HepG2 (cell line): ENCODE data around the gene EVI5. TPM values are rescaled to one million over a fixed set of nuclear protein-coding genes. Genes with fewer than 3 reads are reported as not detected.
A peak's percentile ranks its signal among the peaks of the same experiment; 100 is the strongest.

Experiments
- ATAC-seq: fragments of 200-7000 bp; cut with Tn5 transposase; 3 replicates; pipeline ENCODE4 v1.9.1; 2020; ENCODE audit warnings: mild to moderate bottlenecking, moderate library complexity
- BruUV-seq: library from RNA; stranded (reverse); fragments of 400-500 nt; replicated peaks from 2 replicates; lab custom pipeline; 2021; lab: Mats Ljungman, UMichigan
- CTCF ChIA-PET: fragments of 300-600 bp; formaldehyde crosslinking; extraction: SDS; loops from one replicate; lab custom pipeline; 2021; ENCODE audit warnings: low total read pairs, inconsistent platforms, low intra/inter-chr PET ratio; lab: Yijun Ruan, JAX
- POLR2A ChIA-PET: fragments of 350-600 bp; sonication (Branson Sonifier 250); formaldehyde crosslinking; loops from one replicate; lab custom pipeline; 2020; ENCODE audit warnings: antibody characterized with exemption, inconsistent platforms; lab: Yijun Ruan, JAX
- DNase-seq: peaks from one replicate; pipeline ENCODE4 v3.0.0-alpha.2; 2015; ENCODE audit warnings: low spot score
- FAIRE-seq: peaks from 3 replicates; lab custom pipeline; 2011; peaks lifted over from hg19 to GRCh38; lab: Jason Lieb, UNC
- H2AFZ ChIP-seq: one replicate; pipeline ENCODE4 v1.6.1; 2011; ENCODE audit warnings: low read length, inconsistent platforms
- H3K27ac ChIP-seq: fragments of 300-600 bp; 3 replicates; pipeline ENCODE4 v1.8.0; 2011; ENCODE audit warnings: mixed run types, mild to moderate bottlenecking, mixed read lengths, low read length, inconsistent platforms; ENCODE audit not compliant: insufficient read depth; ENCODE audit errors: extremely low read length
- H3K27me3 ChIP-seq, 2 experiments: fragments of 200-600 bp in 1 of 2; 2 replicates in 1 of 2; 3 replicates in 1 of 2; pipeline versions ENCODE4 v1.6.0 to v1.8.0; 2011; ENCODE audit warnings: low read length in 2 of 2, mild to moderate bottlenecking in 2 of 2, moderate library complexity in 2 of 2, inconsistent platforms in 1 of 2; ENCODE audit not compliant: insufficient read depth in 2 of 2, control insufficient read depth in 1 of 2
- H3K36me3 ChIP-seq, 2 experiments: fragments of 200-600 bp in 1 of 2; replicated peaks in 1 of 2; 2 replicates in 1 of 2; 3 replicates in 1 of 2; pipeline versions ENCODE4 v1.5.1 to v1.8.0; 2011; ENCODE audit warnings: low read length in 2 of 2, inconsistent platforms in 1 of 2; ENCODE audit not compliant: insufficient read depth in 2 of 2, control insufficient read depth in 1 of 2
- H3K4me1 ChIP-seq: 2 replicates; pipeline ENCODE4 v1.5.1; 2012; ENCODE audit warnings: low read length, inconsistent platforms; ENCODE audit not compliant: insufficient read depth
- H3K4me2 ChIP-seq: 2 replicates; pipeline ENCODE4 v1.6.0; 2011; ENCODE audit warnings: low read depth, low read length, inconsistent platforms
- H3K4me3 ChIP-seq, 3 experiments: fragments of 200-600 bp in 1 of 3; sonication (generic), shearing (Covaris generic) in 1 of 3; replicated peaks in 1 of 3; 2 replicates each; pipeline ENCODE4 v1.5.1; 2011 to 2016; ENCODE audit warnings: low read length in 3 of 3, inconsistent platforms in 2 of 3, low read depth in 2 of 3, mild to moderate bottlenecking in 2 of 3, control low read depth in 1 of 3, mixed read lengths in 1 of 3; ENCODE audit not compliant: insufficient read depth in 1 of 3
- H3K79me2 ChIP-seq: one replicate; pipeline ENCODE4 v1.6.1; 2011; ENCODE audit warnings: low read length, inconsistent platforms; ENCODE audit not compliant: insufficient read depth
- H3K9ac ChIP-seq: 2 replicates; pipeline ENCODE4 v1.6.0; 2011; ENCODE audit warnings: mild to moderate bottlenecking, low read depth, low read length, inconsistent platforms; ENCODE audit not compliant: insufficient read depth
- H3K9me3 ChIP-seq: 2 replicates; pipeline ENCODE4 v1.5.1; 2012; ENCODE audit warnings: mild to moderate bottlenecking, low read length
- H4K20me1 ChIP-seq: 2 replicates; pipeline ENCODE4 v1.6.0; 2011; ENCODE audit warnings: inconsistent platforms, mild to moderate bottlenecking, low read length, moderate library complexity; ENCODE audit not compliant: insufficient read depth
- FOXM1 ChIP-seq: sonication (generic); formaldehyde crosslinking; IDR thresholded peaks from 2 replicates; pipeline ENCODE4 v1.5.0; 2020; ENCODE audit warnings: missing genetic modification reagents
- HOXA5 ChIP-seq: sonication (generic); formaldehyde crosslinking; IDR thresholded peaks from 2 replicates; pipeline ENCODE4 v1.4.0; 2020; ENCODE audit warnings: missing genetic modification reagents
- NCOA1 ChIP-seq: sonication (generic); formaldehyde crosslinking; IDR thresholded peaks from 2 replicates; pipeline ENCODE4 v1.9.0; 2021; ENCODE audit warnings: missing genetic modification reagents
- RNF2 ChIP-seq: fragments of 450-650 bp; conservative IDR thresholded peaks from 2 replicates; pipeline ENCODE4 v1.6.1; 2016; ENCODE audit warnings: low read depth
- ZSCAN20 ChIP-seq: sonication (generic); formaldehyde crosslinking; IDR thresholded peaks from 2 replicates; pipeline ENCODE4 v1.4.0; 2020; ENCODE audit warnings: missing genetic modification reagents, mild to moderate bottlenecking, borderline replicate concordance
- WGBS: methylation state at CpG from one replicate; pipeline ENCODE4 v1.1.6; 2017; ENCODE audit warnings: low lambda C conversion rate; 5-methylcytosine and 5-hydroxymethylcytosine counted together
- in situ Hi-C: cut with HindIII; loops from 2 replicates; pipeline ENCODE4 v1.10.0; 2017; ENCODE audit warnings: low pct_unique_long_range_greater_than_20kb; ENCODE audit not compliant: extremely low pct_ligation_motif_present
- intact Hi-C: fragments of 100-400 bp; cut with micrococcal nuclease; formaldehyde crosslinking; loops from one replicate; pipeline ENCODE4 v1.10.0; 2022; ENCODE audit not compliant: unreplicated experiment
- polyA plus RNA-seq, 8 experiments: library from polyadenylated mRNA; depleted of rRNA in 3 of 8; stranded (reverse) in 7 of 8; unstranded in 1 of 8; fragments of >200 nt; fragmentation: Illumina TruSeq in 4 of 8; extraction: Trizol in 4 of 8; gene quantifications; 2 replicates each; pipeline versions ENCODE4 v1.2.1 to v1.2.3, GENCODE V29; 2011 to 2016; ENCODE audit warnings: low read depth in 4 of 8, missing spikeins in 1 of 8, mixed read lengths in 1 of 8; ENCODE audit not compliant: insufficient read depth in 1 of 8
- total RNA-seq, 5 experiments: library from RNA; depleted of rRNA; stranded (reverse); fragments of >200 nt; fragmentation: Illumina TruSeq; extraction: Trizol; gene quantifications; 2 replicates each; pipeline ENCODE4 v1.2.3, GENCODE V29; 2016; ENCODE audit warnings: low read depth in 1 of 5
- TF ChIP-seq, protein P1 (sequence below): sonication (generic); formaldehyde crosslinking; IDR thresholded peaks from one replicate; pipeline ENCODE4 v1.5.1; 2020; ENCODE audit warnings: mild to moderate bottlenecking, missing genetic modification reagents; ENCODE audit errors: not compliant biosample characterization
- TF ChIP-seq, protein P2 (sequence below), 2 experiments: sonication (generic) in 1 of 2; formaldehyde crosslinking in 1 of 2; IDR thresholded peaks; 2 replicates each; pipeline versions ENCODE4 v1.6.1 to v1.9.0; 2014 to 2022; ENCODE audit warnings: antibody characterized with exemption in 1 of 2, borderline replicate concordance in 1 of 2, inconsistent platforms in 1 of 2, low read depth in 1 of 2, missing genetic modification reagents in 1 of 2

The EVI5 gene
- total and polyA plus RNA-seq, 2 of the 13 experiments (the other 11 are each of a cell fraction or from before 2014, with no cell fraction given), result 4.0 to 12.6 TPM

DNA sequence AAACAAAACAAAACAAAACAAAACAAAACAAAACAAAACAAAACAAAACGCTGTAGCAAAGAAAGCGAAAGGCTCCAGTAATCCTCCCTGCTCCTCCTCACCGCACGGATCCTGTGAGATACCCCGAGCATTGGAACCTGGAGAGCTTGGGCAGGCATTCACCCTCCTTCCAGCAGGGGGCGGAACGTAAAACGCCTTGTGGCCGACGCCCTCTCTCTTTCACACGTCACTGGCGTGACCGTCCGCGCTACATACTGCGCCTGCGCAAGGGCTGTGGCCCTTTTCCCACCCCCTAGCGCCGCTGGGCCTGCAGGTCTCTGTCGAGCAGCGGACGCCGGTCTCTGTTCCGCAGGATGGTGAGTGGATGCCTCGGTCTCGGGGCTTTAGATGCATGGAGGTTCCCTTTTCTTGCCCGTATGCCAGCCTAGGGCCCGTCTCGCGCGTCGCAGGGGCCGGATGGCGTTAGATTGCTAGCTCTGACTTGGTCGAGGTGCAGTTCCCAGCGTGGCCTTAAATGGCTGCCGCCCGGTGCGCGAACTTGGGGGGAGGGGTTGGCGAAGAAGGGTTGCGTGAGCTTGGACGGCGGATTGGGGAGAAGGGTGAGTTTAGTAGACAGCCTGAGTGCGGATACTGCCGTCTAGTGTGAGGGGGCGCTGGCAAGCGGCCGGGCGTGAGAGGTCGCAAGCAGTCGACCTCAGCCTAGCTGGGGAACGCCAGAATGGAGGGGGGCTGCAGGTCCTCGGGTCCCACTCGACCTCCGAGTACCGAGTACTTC is 47.0 kb upstream of the EVI5 start, which contains the start of gene RPL5:
RPL5 (plus strand) TSS at position 279 of the 775 bp plus-strand sequence; CDS start at position 354, 75 bp downstream.
- BruUV-seq, result no TSS peak
- FAIRE-seq (peak; percentile 80), ATAC-seq (peak; percentile 94), DNase-seq (peak; percentile 94)
- H3K9me3 ChIP-seq, result no peaks in the 10 kb centered on the region
- peak within 1 kb of the TSS; percentile 87 for H3K27ac ChIP-seq
- H3K27me3 ChIP-seq, result no peaks in the 10 kb centered on the region; a peak in 1 of 5 replicates
- intact Hi-C loops, result loop anchor here (1.0 to 5.0 kb wide), 2 partner anchors 9 to 85 kb away; no protein-coding TSS in a partner anchor
- peaks cover 49% of the 10 kb centered on the region for H4K20me1 ChIP-seq
- peaks cover 5 to 37% of the 10 kb centered on the region in 2 experiments for H3K36me3 ChIP-seq
- H3K4me2 ChIP-seq, result peak within 1 kb of the TSS; percentile 89
- CTCF ChIA-PET, result no interaction called here
- POLR2A ChIA-PET, result interaction anchor here (0.6 to 2.5 kb wide), 21 partner anchors 10 to 1000 kb away, joined by 3 to 23 read pairs (median 4); partner anchors contain the start of genes DIPK1A, EVI5 and MTF2
- peaks cover 51% of the 10 kb centered on the region for H3K79me2 ChIP-seq
- H3K4me3 ChIP-seq, result peak within 1 kb of the TSS; percentile 94 to 100 (median 96)
- under 1% methylated on average over 14 of the region's 57 CpGs for WGBS
- peak within 1 kb of the TSS; percentile 51 for H2AFZ ChIP-seq
- peaks cover 46% of the 10 kb centered on the region for H3K4me1 ChIP-seq
- H3K9ac ChIP-seq, result peak within 1 kb of the TSS; percentile 99
- in situ Hi-C loops, result no loop called here
- TF ChIP-seq NCOA1 (CRISPR knock-in tag) (no peak; the same call in 1 of the 2 replicates), ZSCAN20 (CRISPR knock-in tag) (no peak), RNF2 (peak; percentile 78), HOXA5 (peak; percentile 97), FOXM1 (CRISPR knock-in tag) (0 out of 2 replicates have a peak, but pooled peaks have one; percentile 74)
- TF ChIP-seq, protein P1, sequence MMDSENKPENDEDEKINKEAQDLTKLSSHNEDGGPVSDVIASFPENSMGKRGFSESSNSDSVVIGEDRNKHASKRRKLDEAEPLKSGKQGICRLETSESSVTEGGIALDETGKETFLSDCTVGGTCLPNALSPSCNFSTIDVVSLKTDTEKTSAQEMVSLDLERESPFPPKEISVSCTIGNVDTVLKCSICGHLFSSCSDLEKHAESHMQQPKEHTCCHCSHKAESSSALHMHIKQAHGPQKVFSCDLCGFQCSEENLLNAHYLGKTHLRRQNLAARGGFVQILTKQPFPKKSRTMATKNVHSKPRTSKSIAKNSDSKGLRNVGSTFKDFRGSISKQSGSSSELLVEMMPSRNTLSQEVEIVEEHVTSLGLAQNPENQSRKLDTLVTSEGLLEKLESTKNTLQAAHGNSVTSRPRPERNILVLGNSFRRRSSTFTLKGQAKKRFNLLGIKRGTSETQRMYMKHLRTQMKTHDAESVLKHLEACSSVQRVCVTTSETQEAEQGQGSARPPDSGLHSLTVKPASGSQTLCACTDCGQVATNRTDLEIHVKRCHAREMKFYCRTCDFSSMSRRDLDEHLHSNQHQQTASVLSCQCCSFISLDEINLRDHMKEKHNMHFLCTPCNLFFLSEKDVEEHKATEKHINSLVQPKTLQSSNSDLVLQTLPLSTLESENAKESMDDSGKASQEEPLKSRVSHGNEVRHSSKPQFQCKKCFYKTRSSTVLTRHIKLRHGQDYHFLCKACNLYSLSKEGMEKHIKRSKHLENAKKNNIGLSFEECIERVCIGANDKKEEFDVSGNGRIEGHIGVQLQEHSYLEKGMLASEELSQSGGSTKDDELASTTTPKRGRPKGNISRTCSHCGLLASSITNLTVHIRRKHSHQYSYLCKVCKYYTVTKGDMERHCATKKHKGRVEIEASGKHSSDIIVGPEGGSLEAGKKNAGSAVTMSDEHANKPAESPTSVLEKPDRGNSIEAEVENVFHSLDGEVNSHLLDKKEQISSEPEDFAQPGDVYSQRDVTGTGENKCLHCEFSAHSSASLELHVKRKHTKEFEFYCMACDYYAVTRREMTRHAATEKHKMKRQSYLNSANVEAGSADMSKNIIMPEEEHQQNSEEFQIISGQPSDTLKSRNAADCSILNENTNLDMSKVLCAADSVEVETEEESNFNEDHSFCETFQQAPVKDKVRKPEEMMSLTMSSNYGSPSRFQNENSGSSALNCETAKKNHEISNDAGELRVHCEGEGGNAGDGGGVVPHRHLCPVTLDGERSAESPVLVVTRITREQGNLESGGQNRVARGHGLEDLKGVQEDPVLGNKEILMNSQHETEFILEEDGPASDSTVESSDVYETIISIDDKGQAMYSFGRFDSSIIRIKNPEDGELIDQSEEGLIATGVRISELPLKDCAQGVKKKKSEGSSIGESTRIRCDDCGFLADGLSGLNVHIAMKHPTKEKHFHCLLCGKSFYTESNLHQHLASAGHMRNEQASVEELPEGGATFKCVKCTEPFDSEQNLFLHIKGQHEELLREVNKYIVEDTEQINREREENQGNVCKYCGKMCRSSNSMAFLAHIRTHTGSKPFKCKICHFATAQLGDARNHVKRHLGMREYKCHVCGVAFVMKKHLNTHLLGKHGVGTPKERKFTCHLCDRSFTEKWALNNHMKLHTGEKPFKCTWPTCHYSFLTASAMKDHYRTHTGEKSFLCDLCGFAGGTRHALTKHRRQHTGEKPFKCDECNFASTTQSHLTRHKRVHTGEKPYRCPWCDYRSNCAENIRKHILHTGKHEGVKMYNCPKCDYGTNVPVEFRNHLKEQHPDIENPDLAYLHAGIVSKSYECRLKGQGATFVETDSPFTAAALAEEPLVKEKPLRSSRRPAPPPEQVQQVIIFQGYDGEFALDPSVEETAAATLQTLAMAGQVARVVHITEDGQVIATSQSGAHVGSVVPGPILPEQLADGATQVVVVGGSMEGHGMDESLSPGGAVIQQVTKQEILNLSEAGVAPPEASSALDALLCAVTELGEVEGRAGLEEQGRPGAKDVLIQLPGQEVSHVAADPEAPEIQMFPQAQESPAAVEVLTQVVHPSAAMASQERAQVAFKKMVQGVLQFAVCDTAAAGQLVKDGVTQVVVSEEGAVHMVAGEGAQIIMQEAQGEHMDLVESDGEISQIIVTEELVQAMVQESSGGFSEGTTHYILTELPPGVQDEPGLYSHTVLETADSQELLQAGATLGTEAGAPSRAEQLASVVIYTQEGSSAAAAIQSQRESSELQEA, result peak; percentile 82
- TF ChIP-seq, protein P2, sequence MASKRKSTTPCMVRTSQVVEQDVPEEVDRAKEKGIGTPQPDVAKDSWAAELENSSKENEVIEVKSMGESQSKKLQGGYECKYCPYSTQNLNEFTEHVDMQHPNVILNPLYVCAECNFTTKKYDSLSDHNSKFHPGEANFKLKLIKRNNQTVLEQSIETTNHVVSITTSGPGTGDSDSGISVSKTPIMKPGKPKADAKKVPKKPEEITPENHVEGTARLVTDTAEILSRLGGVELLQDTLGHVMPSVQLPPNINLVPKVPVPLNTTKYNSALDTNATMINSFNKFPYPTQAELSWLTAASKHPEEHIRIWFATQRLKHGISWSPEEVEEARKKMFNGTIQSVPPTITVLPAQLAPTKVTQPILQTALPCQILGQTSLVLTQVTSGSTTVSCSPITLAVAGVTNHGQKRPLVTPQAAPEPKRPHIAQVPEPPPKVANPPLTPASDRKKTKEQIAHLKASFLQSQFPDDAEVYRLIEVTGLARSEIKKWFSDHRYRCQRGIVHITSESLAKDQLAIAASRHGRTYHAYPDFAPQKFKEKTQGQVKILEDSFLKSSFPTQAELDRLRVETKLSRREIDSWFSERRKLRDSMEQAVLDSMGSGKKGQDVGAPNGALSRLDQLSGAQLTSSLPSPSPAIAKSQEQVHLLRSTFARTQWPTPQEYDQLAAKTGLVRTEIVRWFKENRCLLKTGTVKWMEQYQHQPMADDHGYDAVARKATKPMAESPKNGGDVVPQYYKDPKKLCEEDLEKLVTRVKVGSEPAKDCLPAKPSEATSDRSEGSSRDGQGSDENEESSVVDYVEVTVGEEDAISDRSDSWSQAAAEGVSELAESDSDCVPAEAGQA (IDR thresholded peaks at IDR 0.05; ENCODE audit: low read depth), result peak; percentile 88
- TF ChIP-seq, protein P2 (CRISPR knock-in tag; IDR thresholded peaks at IDR 0.05; ENCODE audit: borderline replicate concordance), result 0 out of 2 replicates have a peak, but pooled peaks have one; percentile 37
